HG03064 (cell line): ENCODE measurements around the gene STAB1.

ENCODE experiments used
- ATAC-seq: cut with Tn5 transposase; IDR thresholded peaks from one replicate; pipeline ENCODE4 v1.9.1; 2021; ENCODE audit warnings: low read depth; ENCODE audit not compliant: unreplicated experiment

STAB1 gene

DNA sequence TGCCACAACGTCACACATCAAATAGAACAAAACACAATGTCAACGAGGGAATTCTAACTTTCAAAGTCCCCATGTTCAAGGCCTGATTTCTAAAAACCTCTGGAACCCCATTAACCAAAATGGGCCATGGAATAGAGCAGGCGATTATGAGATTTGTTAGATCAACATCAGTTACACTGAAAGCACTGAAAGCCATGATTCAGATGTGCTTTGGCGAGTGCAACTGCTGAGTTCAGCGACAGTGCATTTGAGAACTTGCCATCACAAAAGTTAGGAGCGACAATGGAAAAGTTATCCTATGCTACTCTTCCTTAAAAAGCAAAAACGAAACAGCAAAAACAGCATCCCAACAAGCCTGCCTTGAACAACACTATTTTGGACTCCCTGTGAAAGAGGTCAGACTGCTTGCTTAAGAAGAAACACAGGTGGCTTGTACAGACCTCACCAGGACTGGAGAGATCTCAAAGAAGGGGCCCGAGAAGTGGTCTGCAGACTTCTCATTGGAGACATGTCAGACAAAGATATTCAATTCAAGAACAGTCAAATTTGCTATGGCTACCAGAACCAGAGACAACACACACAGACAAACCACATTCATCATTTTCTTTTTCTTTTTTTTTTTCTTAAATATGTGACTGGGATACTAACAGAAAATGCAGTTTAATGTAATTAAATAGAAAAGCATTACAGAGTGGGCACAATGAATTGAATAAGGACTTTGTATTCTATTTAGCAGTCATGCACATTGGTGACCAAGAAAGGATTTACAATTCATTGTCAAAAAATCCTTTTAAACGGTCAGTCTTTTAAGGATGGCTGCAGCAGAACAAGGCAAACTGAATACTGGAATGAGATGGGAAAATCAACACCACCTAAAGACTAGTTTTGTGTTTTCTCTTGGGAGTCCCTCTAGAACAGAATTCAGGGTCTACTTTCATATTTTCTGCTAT lies 62.1 kb downstream of the STAB1 start:
- ATAC-seq: no peak

DNA sequence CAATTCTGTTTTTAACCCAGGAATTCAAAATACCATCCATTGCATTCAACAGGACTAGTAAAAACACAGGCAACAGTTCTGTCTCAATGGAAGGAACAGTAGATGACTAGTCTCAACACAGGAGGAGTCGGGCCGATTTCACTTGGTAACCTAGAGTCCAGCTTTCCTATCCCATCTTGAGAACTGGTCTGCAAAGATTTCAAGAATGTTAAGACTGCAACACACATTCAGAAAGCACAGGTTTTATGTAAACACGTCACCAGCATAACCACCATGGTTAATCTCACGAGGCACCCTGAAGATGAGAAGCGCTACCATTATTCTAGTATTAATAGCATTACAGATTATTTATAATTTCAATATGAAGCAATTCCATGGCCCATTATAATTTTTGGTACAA lies 63.3 kb downstream of the STAB1 start:
- no peak for ATAC-seq

- ATAC-seq: no peak
These were observed 66.0 kb downstream of the STAB1 start for GRCh38 chr3:52561028-52561747.

DNA sequence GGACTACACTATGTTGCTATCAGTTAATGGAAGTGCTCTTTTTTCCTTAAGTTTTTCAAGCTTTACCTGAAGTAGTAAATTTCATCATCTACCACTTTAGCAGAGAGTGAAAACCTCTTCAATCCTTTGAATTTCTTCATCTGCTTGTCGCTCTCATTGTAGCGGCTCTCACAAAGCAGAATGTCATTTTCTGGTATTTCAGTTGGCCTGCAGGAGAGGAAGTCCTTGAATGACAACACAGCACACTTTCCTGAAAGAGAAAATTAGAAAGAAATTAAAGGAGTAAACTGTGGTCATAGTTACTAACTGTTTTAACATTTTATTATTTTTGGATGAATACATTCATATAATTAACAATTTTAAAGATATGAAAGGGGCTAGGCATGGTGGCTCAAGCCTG lies 68.8 kb downstream of the STAB1 start:
- no peak for ATAC-seq

GRCh38 chr3:52568069-52568468 lies 72.9 kb downstream of the STAB1 start:
- ATAC-seq: no peak

GRCh38 chr3:52570076-52570475 lies 74.9 kb downstream of the STAB1 start:
- ATAC-seq: no peak

- no peak for ATAC-seq
These were observed 77.1 kb downstream of the STAB1 start for GRCh38 chr3:52572221-52572620.
